Activated T-cell treated with anti-CD3 and anti-CD28 coated beads, Interleukin-2, amount 50 U/mL, for 48 hours (primary cell): ENCODE measurements around the gene PJVK.

Source experiments
- DNase-seq, 2 experiments: peaks; one replicate each; pipeline ENCODE4 v3.0.0-alpha.2; 2020

The PJVK gene

GRCh38 chr2:178482437-178482836 lies 31.3 kb downstream of the PJVK start:
- DNase-seq: no peak

GRCh38 chr2:178484245-178485041 lies 33.3 kb downstream of the PJVK start:
- DNase-seq: no peak

GRCh38 chr2:178485356-178485755 lies 34.2 kb downstream of the PJVK start:
- no peak for DNase-seq

- DNase-seq: no peak
Observed at GRCh38 chr2:178491612-178492011, 40.4 kb downstream of the PJVK start.

GRCh38 chr2:178496049-178496448 lies 44.9 kb downstream of the PJVK start:
- no peak for DNase-seq

GRCh38 chr2:178498137-178498536 lies 47.0 kb downstream of the PJVK start:
- DNase-seq: no peak

- no peak for DNase-seq
Observed at GRCh38 chr2:178499640-178500039, 48.5 kb downstream of the PJVK start.

GRCh38 chr2:178502751-178503150 lies 51.6 kb downstream of the PJVK start:
- DNase-seq: no peak

GRCh38 chr2:178506101-178506500 lies 54.9 kb downstream of the PJVK start:
- no peak for DNase-seq

- DNase-seq: no peak
Observed at GRCh38 chr2:178506524-178506923, 55.3 kb downstream of the PJVK start.

- DNase-seq: no peak
Observed at GRCh38 chr2:178506949-178507348, 55.8 kb downstream of the PJVK start.

GRCh38 chr2:178508646-178509045 lies 57.5 kb downstream of the PJVK start:
- DNase-seq: no peak

GRCh38 chr2:178510384-178510783 lies 59.2 kb downstream of the PJVK start:
- no peak for DNase-seq
